ENCODE measurements around the gene SDR42E1.

Gene SDR42E1

GRCh38 chr16:82011199-82011641 lies at the start of gene SDR42E1:
Gene SDR42E1, minus strand, starts transcription at chr16:82011470. Its CDS starts 10,612 bp downstream, at chr16:82000858.
- H3K27ac ChIP-seq = no peak within 1 kb of the TSS
- H3K4me3 ChIP-seq (ENCODE audit: low read depth in 1 of 2, low read length in 1 of 2) = peak within 1 kb of the TSS; percentile 16 to 37

GRCh38 chr16:82059983-82060421 lies 48.7 kb upstream of the SDR42E1 start:
- Histone ChIP-seq H3K36me3 (no peaks in the 10 kb centered on the region), H3K9me3 (no peaks in the 10 kb centered on the region), H3K4me3 (ENCODE audit: low read depth in 1 of 2, low read length in 1 of 2) (no peak overlapping the region), H3K4me1 (ENCODE audit: control insufficient read depth in 1 of 2, insufficient read depth in 1 of 2, low read depth in 1 of 2, low read length in 1 of 2) (peaks cover 23 to 37% of the 10 kb centered on the region in 2 experiments), H3K27ac (no peak overlapping the region), H3K27me3 (peaks cover 7% of the 10 kb centered on the region)
- no peak for TF ChIP-seq CTCF (IDR thresholded peaks at IDR 0.05)

More at GRCh38 chr16:82011199-82011641, at the start of gene SDR42E1:
- no peak for TF ChIP-seq CTCF (IDR thresholded peaks at IDR 0.05)
- Histone ChIP-seq H3K4me1 (ENCODE audit: control insufficient read depth in 1 of 2, insufficient read depth in 1 of 2, low read depth in 1 of 2, low read length in 1 of 2) (no peaks in the 10 kb centered on the region), H3K27me3 (peaks cover 33% of the 10 kb centered on the region), H3K9me3 (peaks cover 12% of the 10 kb centered on the region), H3K36me3 (no peaks in the 10 kb centered on the region)

- H3K9me3 ChIP-seq = no peaks in the 10 kb centered on the region
- no peaks in the 10 kb centered on the region for H3K36me3 ChIP-seq
- no peak for TF ChIP-seq CTCF (IDR thresholded peaks at IDR 0.05)
- peaks cover 9% of the 10 kb centered on the region for H3K27me3 ChIP-seq
- H3K4me3 ChIP-seq (ENCODE audit: low read depth in 1 of 2, low read length in 1 of 2) = no peak overlapping the region
- H3K4me1 ChIP-seq (ENCODE audit: control insufficient read depth in 1 of 2, insufficient read depth in 1 of 2, low read depth in 1 of 2, low read length in 1 of 2) = peaks cover 23 to 37% of the 10 kb centered on the region in 2 experiments
- no peak overlapping the region for H3K27ac ChIP-seq
These were observed 48.1 kb upstream of the SDR42E1 start for GRCh38 chr16:82059161-82059982.

GRCh38 chr16:82056550-82056896 lies 45.3 kb upstream of the SDR42E1 start:
- Histone ChIP-seq H3K4me3 (ENCODE audit: low read depth in 1 of 2, low read length in 1 of 2) (no peak overlapping the region), H3K27me3 (peaks cover 17% of the 10 kb centered on the region), H3K4me1 (ENCODE audit: control insufficient read depth in 1 of 2, insufficient read depth in 1 of 2, low read depth in 1 of 2, low read length in 1 of 2) (peaks cover 10 to 22% of the 10 kb centered on the region in 2 experiments), H3K27ac (no peak overlapping the region), H3K9me3 (no peaks in the 10 kb centered on the region), H3K36me3 (no peaks in the 10 kb centered on the region)
- no peak for TF ChIP-seq CTCF (IDR thresholded peaks at IDR 0.05)

- no peak overlapping the region for H3K4me3 ChIP-seq (ENCODE audit: low read depth in 1 of 2, low read length in 1 of 2)
- peaks cover 17% of the 10 kb centered on the region for H3K27me3 ChIP-seq
- H3K27ac ChIP-seq = no peak overlapping the region
- H3K9me3 ChIP-seq = no peaks in the 10 kb centered on the region
- H3K4me1 ChIP-seq (ENCODE audit: control insufficient read depth in 1 of 2, insufficient read depth in 1 of 2, low read depth in 1 of 2, low read length in 1 of 2) = peaks cover 10 to 22% of the 10 kb centered on the region in 2 experiments
- no peaks in the 10 kb centered on the region for H3K36me3 ChIP-seq
- no peak for TF ChIP-seq CTCF (IDR thresholded peaks at IDR 0.05)
These were observed 44.7 kb upstream of the SDR42E1 start for GRCh38 chr16:82055728-82056549.

All from neutrophil (primary cell).